OCI-LY3 (cell line): ENCODE data around the gene LTBP4.

Experiments used
- EZH2phosphoT487 ChIP-seq: fragments of 200-600 bp; shearing (Covaris generic); IDR thresholded peaks from 2 replicates; pipeline ENCODE4 v1.6.1; 2018; ENCODE audit warnings: antibody characterized with exemption, mixed run types, low read depth
- TF ChIP-seq, protein P1 (sequence below): fragments of 200-600, 300-600 bp; sonication (generic); IDR thresholded peaks from 2 replicates; pipeline ENCODE4 v1.5.1; 2014; ENCODE audit warnings: antibody characterized with exemption, low read length, low read depth

DNA sequence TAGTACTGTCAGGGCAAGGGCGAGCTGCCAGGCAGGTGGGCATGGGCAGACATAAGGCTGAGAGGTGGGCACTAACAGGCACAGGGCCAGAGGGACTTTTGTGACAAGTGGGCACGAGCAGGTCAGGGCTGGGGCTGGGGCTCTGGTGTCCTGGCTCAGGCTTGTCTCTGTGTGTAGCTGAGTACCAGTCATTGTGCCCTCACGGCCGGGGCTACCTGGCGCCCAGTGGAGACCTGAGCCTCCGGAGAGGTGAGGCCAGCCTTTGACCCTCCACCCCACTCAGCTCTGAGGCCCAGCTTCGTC, 21.6 kb downstream of the LTBP4 start:
- TF ChIP-seq, protein P1, sequence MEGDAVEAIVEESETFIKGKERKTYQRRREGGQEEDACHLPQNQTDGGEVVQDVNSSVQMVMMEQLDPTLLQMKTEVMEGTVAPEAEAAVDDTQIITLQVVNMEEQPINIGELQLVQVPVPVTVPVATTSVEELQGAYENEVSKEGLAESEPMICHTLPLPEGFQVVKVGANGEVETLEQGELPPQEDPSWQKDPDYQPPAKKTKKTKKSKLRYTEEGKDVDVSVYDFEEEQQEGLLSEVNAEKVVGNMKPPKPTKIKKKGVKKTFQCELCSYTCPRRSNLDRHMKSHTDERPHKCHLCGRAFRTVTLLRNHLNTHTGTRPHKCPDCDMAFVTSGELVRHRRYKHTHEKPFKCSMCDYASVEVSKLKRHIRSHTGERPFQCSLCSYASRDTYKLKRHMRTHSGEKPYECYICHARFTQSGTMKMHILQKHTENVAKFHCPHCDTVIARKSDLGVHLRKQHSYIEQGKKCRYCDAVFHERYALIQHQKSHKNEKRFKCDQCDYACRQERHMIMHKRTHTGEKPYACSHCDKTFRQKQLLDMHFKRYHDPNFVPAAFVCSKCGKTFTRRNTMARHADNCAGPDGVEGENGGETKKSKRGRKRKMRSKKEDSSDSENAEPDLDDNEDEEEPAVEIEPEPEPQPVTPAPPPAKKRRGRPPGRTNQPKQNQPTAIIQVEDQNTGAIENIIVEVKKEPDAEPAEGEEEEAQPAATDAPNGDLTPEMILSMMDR, result no peak
- no peak for TF ChIP-seq EZH2phosphoT487
